ENCODE results near the gene CLDN24.

Gene CLDN24

GRCh38 chr4:183322326-183322725 is at the start of gene CLDN24:
TSS of gene CLDN24 (minus strand) at chr4:183322426. CDS start at chr4:183322426, 0 bp downstream.
- DNase-seq (ENCODE audit: low read depth), result no peak
- no peak within 1 kb of the TSS for H3K4me3 ChIP-seq (ENCODE audit: low read depth, low read length)
- TF ChIP-seq CTCF (IDR thresholded peaks at IDR 0.05; ENCODE audit: insufficient read depth, low read depth, low read length, missing control alignments), result no peak

GRCh38 chr4:183370786-183371185 is 48.6 kb upstream of the CLDN24 start:
- H3K4me3 ChIP-seq (ENCODE audit: low read depth, low read length), result no peak overlapping the region
- no peak for DNase-seq (ENCODE audit: low read depth)
- TF ChIP-seq CTCF (IDR thresholded peaks at IDR 0.05; ENCODE audit: insufficient read depth, low read depth, low read length, missing control alignments), result no peak

DNA sequence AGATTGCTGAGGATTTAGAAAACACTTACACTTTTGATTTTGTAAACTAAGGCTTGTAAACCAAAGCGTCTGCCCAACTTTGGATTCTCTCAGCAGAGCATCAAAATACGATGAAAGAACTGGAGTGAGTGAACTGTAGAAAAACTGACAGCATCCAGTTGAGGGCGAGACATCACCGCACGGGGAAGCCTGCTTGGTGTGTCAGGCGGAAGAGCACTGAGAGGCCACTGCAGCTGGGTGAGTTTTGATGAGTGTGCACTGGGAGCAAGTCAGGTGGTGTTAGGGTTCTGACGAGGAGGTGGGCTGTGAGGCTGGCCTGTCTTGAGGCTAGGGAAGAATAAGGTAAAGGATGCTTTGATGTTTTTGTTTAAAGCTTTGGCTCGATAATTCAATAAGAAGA is 46.8 kb upstream of the CLDN24 start:
- DNase-seq (ENCODE audit: low read depth), result no peak

GRCh38 chr4:183366206-183366835 is 44.1 kb upstream of the CLDN24 start:
- no peak for TF ChIP-seq CTCF (IDR thresholded peaks at IDR 0.05; ENCODE audit: insufficient read depth, low read depth, low read length, missing control alignments)
- no peak overlapping the region for H3K4me3 ChIP-seq (ENCODE audit: low read depth, low read length)
- DNase-seq (ENCODE audit: low read depth), result no peak

More for the DNA sequence above, 46.8 kb upstream of the CLDN24 start:
- TF ChIP-seq CTCF (IDR thresholded peaks at IDR 0.05; ENCODE audit: insufficient read depth, low read depth, low read length, missing control alignments), result no peak
- H3K4me3 ChIP-seq (ENCODE audit: low read depth, low read length), result no peak overlapping the region

DNA sequence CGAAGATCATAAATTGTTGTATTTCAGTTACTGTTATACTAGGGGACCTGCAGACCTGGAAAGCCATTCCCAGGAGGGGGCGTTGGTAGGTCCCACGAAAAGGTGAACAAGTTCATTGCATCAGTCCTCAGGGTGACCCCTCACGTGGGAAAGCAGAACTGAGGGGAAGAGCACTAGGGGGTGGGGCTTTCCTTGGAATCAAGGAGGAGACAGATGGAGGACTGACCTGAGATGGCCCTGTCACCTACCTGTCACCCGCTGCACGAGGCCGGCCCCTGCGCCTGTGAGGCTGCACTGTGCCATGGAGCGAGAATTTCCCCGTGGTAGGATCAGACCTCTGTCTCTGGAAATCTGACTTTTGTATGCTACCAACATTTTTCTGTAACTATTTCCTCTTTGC is 41.8 kb upstream of the CLDN24 start:
- TF ChIP-seq CTCF (IDR thresholded peaks at IDR 0.05; ENCODE audit: insufficient read depth, low read depth, low read length, missing control alignments), result no peak
- DNase-seq (ENCODE audit: low read depth), result no peak
- no peak overlapping the region for H3K4me3 ChIP-seq (ENCODE audit: low read depth, low read length)

DNA sequence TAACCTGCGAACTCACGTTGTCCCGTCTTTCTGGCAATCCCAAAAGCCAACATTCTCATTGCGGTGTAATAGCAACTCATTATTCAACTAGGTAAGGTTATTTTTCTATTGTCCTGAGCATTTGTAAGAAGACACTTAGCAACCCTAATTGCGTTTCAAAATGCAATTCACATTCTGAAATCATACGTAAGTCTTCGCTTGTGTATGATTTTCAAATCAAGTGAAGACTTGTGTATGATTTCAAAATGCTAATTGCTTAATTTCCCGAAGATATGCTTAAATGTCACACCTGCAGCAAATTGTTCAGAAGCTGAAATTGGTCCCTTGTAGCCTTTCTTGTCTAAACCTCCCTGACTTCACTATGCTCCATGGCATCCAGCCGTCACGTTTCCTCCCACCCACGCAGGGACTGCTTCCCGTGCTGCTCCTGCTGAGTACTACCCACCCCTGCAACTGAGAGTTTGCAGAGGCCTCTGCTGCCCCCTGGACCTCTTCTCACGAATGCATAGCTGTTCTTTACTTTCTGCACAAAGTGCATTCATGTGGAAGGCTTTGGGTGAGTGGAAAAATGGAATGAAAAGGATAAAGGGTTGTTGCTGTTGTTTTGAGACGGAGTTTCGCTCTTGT is 40.8 kb upstream of the CLDN24 start:
- no peak for DNase-seq (ENCODE audit: low read depth)
- no peak overlapping the region for H3K4me3 ChIP-seq (ENCODE audit: low read depth, low read length)
- TF ChIP-seq CTCF (IDR thresholded peaks at IDR 0.05; ENCODE audit: insufficient read depth, low read depth, low read length, missing control alignments), result no peak

DNA sequence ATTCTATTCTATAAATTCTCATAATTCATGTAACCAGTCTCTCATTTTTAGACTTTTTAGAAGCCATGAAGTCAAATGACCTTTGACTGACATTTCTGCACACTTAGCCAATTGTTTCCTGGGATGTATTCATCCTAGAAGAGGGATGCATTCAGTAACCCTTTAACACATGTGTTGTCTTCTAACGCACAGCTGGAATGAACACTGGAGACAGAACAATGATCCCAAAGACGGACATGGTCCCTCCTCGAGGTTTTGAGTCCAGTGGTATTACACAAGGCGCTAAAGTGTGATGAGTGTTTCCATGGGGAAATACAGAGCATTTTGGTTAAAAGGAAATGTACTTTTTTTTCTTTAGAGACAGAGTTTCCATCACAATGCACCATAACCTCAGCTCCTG is 39.8 kb upstream of the CLDN24 start:
- TF ChIP-seq CTCF (IDR thresholded peaks at IDR 0.05; ENCODE audit: insufficient read depth, low read depth, low read length, missing control alignments), result no peak
- no peak overlapping the region for H3K4me3 ChIP-seq (ENCODE audit: low read depth, low read length)

More for the DNA sequence above, 39.8 kb upstream of the CLDN24 start:
- no peak for DNase-seq (ENCODE audit: low read depth)
